ENCODE measurements around the gene CMC2.

Gene CMC2

GRCh38 chr16:80938879-80939260, 67.8 kb downstream of the CMC2 start:
- Histone ChIP-seq H3K36me3 (replicated peaks in 1 of 2; ENCODE audit: control insufficient read depth in 2 of 2, insufficient read depth in 2 of 2, low read length in 2 of 2) (no peaks in the 10 kb centered on the region), H3K9ac (ENCODE audit: low read depth, low read length, poor library complexity) (no peak overlapping the region), H3K79me1 (ENCODE audit: low read depth, low read length) (no peaks in the 10 kb centered on the region), H3K4ac (ENCODE audit: low read length) (no peak overlapping the region), H2BK120ac (ENCODE audit: low read depth, low read length) (no peak overlapping the region), H2BK15ac (ENCODE audit: low read length) (no peak overlapping the region), H2BK12ac (ENCODE audit: low read length) (no peak overlapping the region), H3K27ac (replicated peaks; ENCODE audit: low read length) (peak overlapping the region; percentile 59), H2AK5ac (ENCODE audit: low read depth, low read length) (no peak overlapping the region), H3K9me3 (replicated peaks in 1 of 2; ENCODE audit: control insufficient read depth in 2 of 2, insufficient read depth in 1 of 2, low read depth in 1 of 2, low read length in 2 of 2) (no peaks in the 10 kb centered on the region), H3K18ac (ENCODE audit: low read length) (no peak overlapping the region), H3K23ac (ENCODE audit: low read depth, low read length, poor library complexity) (no peak overlapping the region), H4K8ac (ENCODE audit: low read depth, low read length) (no peak overlapping the region), H4K91ac (ENCODE audit: low read depth, low read length, poor library complexity) (no peak overlapping the region), H2AFZ (ENCODE audit: low read length) (no peak overlapping the region), H3K4me1 (ENCODE audit: control insufficient read depth in 2 of 2, insufficient read depth in 1 of 2, low read depth in 1 of 2, low read length in 2 of 2) (peaks cover 4 to 11% of the 10 kb centered on the region in 2 donors), H3K14ac (ENCODE audit: low read length) (no peak overlapping the region), H3K4me3 (ENCODE audit: low read length in 2 of 2) (no peak overlapping the region), H3K27me3 (ENCODE audit: control insufficient read depth in 3 of 3, insufficient read depth in 3 of 3, low read depth in 1 of 3, low read length in 3 of 3) (peaks cover 0 to 5% (median 0%) of the 10 kb centered on the region in 3 experiments), H3K4me2 (ENCODE audit: insufficient read depth, low read length, poor library complexity, severe bottlenecking) (no peak overlapping the region), H2BK5ac (ENCODE audit: low read length) (no peak overlapping the region)
- no peak for DNase-seq (ENCODE audit: low spot score)
- WGBS, 2 donors (ENCODE audit: extremely low coverage in 2 of 2, insufficient read length in 2 of 2, insufficient replicate concordance in 1 of 2), result no CpG with 5 or more reads among the region's 4 CpGs

- H4K91ac ChIP-seq (ENCODE audit: low read depth, low read length, poor library complexity), result no peak overlapping the region
- H2BK15ac ChIP-seq (ENCODE audit: low read length), result no peak overlapping the region
- H3K4me1 ChIP-seq (ENCODE audit: control insufficient read depth in 2 of 2, insufficient read depth in 1 of 2, low read depth in 1 of 2, low read length in 2 of 2), result peaks cover 4 to 11% of the 10 kb centered on the region in 2 donors
- no peak overlapping the region for H2BK12ac ChIP-seq (ENCODE audit: low read length)
- H3K23ac ChIP-seq (ENCODE audit: low read depth, low read length, poor library complexity), result no peak overlapping the region
- H3K4me3 ChIP-seq (ENCODE audit: low read length in 2 of 2), result no peak overlapping the region
- peak overlapping the region; percentile 59 for H3K27ac ChIP-seq (replicated peaks; ENCODE audit: low read length)
- no peak overlapping the region for H3K14ac ChIP-seq (ENCODE audit: low read length)
- DNase-seq (ENCODE audit: low spot score), result peak; percentile 75
- H3K18ac ChIP-seq (ENCODE audit: low read length), result no peak overlapping the region
- H3K79me1 ChIP-seq (ENCODE audit: low read depth, low read length), result no peaks in the 10 kb centered on the region
- H4K8ac ChIP-seq (ENCODE audit: low read depth, low read length), result no peak overlapping the region
- no peak overlapping the region for H3K9ac ChIP-seq (ENCODE audit: low read depth, low read length, poor library complexity)
- no peaks in the 10 kb centered on the region for H3K9me3 ChIP-seq (replicated peaks in 1 of 2; ENCODE audit: control insufficient read depth in 2 of 2, insufficient read depth in 1 of 2, low read depth in 1 of 2, low read length in 2 of 2)
- peak overlapping the region; percentile 31 for H2AFZ ChIP-seq (ENCODE audit: low read length)
- H3K4ac ChIP-seq (ENCODE audit: low read length), result no peak overlapping the region
- no peaks in the 10 kb centered on the region for H3K36me3 ChIP-seq (replicated peaks in 1 of 2; ENCODE audit: control insufficient read depth in 2 of 2, insufficient read depth in 2 of 2, low read length in 2 of 2)
- H3K27me3 ChIP-seq (ENCODE audit: control insufficient read depth in 3 of 3, insufficient read depth in 3 of 3, low read depth in 1 of 3, low read length in 3 of 3), result peaks cover 0 to 11% (median 0%) of the 10 kb centered on the region in 3 experiments
- WGBS, 2 donors (ENCODE audit: extremely low coverage in 2 of 2, insufficient read length in 2 of 2, insufficient replicate concordance in 1 of 2), result no CpG with 5 or more reads among the region's 15 CpGs
- H2BK120ac ChIP-seq (ENCODE audit: low read depth, low read length), result no peak overlapping the region
- no peak overlapping the region for H3K4me2 ChIP-seq (ENCODE audit: insufficient read depth, low read length, poor library complexity, severe bottlenecking)
- no peak overlapping the region for H2AK5ac ChIP-seq (ENCODE audit: low read depth, low read length)
- H2BK5ac ChIP-seq (ENCODE audit: low read length), result no peak overlapping the region
Measured at GRCh38 chr16:80938004-80938878, 68.4 kb downstream of the CMC2 start.

DNA sequence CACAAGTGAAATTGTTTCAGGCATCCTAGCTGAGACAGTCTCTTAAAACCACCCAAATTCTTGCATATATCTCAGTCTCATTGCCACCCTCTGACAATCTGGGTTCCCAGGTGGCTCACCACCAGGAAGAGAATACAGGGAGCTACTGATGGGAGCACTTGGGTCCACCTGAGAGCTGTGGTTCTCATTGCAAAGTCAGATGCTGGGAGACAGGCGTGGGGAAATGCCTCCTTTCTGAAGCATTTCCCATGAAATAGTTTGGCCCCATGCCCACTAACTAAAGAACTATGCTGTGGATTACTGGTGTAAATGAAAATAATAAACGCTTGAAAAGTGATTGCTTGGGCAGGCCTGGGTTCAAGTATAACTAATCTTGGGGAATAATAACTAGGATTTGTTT, 70.3 kb downstream of the CMC2 start:
- H3K18ac ChIP-seq (ENCODE audit: low read length), result no peak overlapping the region
- DNase-seq (ENCODE audit: low spot score), result no peak
- H2BK12ac ChIP-seq (ENCODE audit: low read length), result no peak overlapping the region
- no peak overlapping the region for H3K23ac ChIP-seq (ENCODE audit: low read depth, low read length, poor library complexity)
- H2AK5ac ChIP-seq (ENCODE audit: low read depth, low read length), result no peak overlapping the region
- no peak overlapping the region for H3K9ac ChIP-seq (ENCODE audit: low read depth, low read length, poor library complexity)
- H3K4me1 ChIP-seq (ENCODE audit: control insufficient read depth in 2 of 2, insufficient read depth in 1 of 2, low read depth in 1 of 2, low read length in 2 of 2), result peaks cover 6 to 12% of the 10 kb centered on the region in 2 donors
- H2BK15ac ChIP-seq (ENCODE audit: low read length), result no peak overlapping the region
- H2BK5ac ChIP-seq (ENCODE audit: low read length), result no peak overlapping the region
- H3K27ac ChIP-seq (replicated peaks; ENCODE audit: low read length), result no peak overlapping the region
- no CpG with 5 or more reads among the region's 2 CpGs for WGBS, 2 donors (ENCODE audit: extremely low coverage in 2 of 2, insufficient read length in 2 of 2, insufficient replicate concordance in 1 of 2)
- H3K4me2 ChIP-seq (ENCODE audit: insufficient read depth, low read length, poor library complexity, severe bottlenecking), result no peak overlapping the region
- no peak overlapping the region for H4K8ac ChIP-seq (ENCODE audit: low read depth, low read length)
- H3K27me3 ChIP-seq (ENCODE audit: control insufficient read depth in 3 of 3, insufficient read depth in 3 of 3, low read depth in 1 of 3, low read length in 3 of 3), result peaks cover 0 to 28% (median 7%) of the 10 kb centered on the region in 3 experiments
- no peak overlapping the region for H3K4ac ChIP-seq (ENCODE audit: low read length)
- H2BK120ac ChIP-seq (ENCODE audit: low read depth, low read length), result no peak overlapping the region
- no peak overlapping the region for H2AFZ ChIP-seq (ENCODE audit: low read length)
- H3K14ac ChIP-seq (ENCODE audit: low read length), result no peak overlapping the region
- no peaks in the 10 kb centered on the region for H3K9me3 ChIP-seq (replicated peaks in 1 of 2; ENCODE audit: control insufficient read depth in 2 of 2, insufficient read depth in 1 of 2, low read depth in 1 of 2, low read length in 2 of 2)
- H3K4me3 ChIP-seq (ENCODE audit: low read length in 2 of 2), result no peak overlapping the region
- H4K91ac ChIP-seq (ENCODE audit: low read depth, low read length, poor library complexity), result no peak overlapping the region
- H3K36me3 ChIP-seq (replicated peaks in 1 of 2; ENCODE audit: control insufficient read depth in 2 of 2, insufficient read depth in 2 of 2, low read length in 2 of 2), result no peaks in the 10 kb centered on the region
- H3K79me1 ChIP-seq (ENCODE audit: low read depth, low read length), result no peaks in the 10 kb centered on the region

GRCh38 chr16:80935691-80936090, 71.0 kb downstream of the CMC2 start:
- no peak overlapping the region for H3K4me2 ChIP-seq (ENCODE audit: insufficient read depth, low read length, poor library complexity, severe bottlenecking)
- H4K91ac ChIP-seq (ENCODE audit: low read depth, low read length, poor library complexity), result no peak overlapping the region
- no peak overlapping the region for H2BK120ac ChIP-seq (ENCODE audit: low read depth, low read length)
- no peak overlapping the region for H2AFZ ChIP-seq (ENCODE audit: low read length)
- no peak overlapping the region for H3K18ac ChIP-seq (ENCODE audit: low read length)
- no peak overlapping the region for H2BK12ac ChIP-seq (ENCODE audit: low read length)
- H2BK15ac ChIP-seq (ENCODE audit: low read length), result no peak overlapping the region
- no peak overlapping the region for H3K27ac ChIP-seq (replicated peaks; ENCODE audit: low read length)
- no CpG with 5 or more reads among the region's 3 CpGs for WGBS, 2 donors (ENCODE audit: extremely low coverage in 2 of 2, insufficient read length in 2 of 2, insufficient replicate concordance in 1 of 2)
- H4K8ac ChIP-seq (ENCODE audit: low read depth, low read length), result no peak overlapping the region
- H3K4me1 ChIP-seq (ENCODE audit: control insufficient read depth in 2 of 2, insufficient read depth in 1 of 2, low read depth in 1 of 2, low read length in 2 of 2), result peaks cover 6 to 12% of the 10 kb centered on the region in 2 donors
- no peak for DNase-seq (ENCODE audit: low spot score)
- no peak overlapping the region for H2AK5ac ChIP-seq (ENCODE audit: low read depth, low read length)
- H3K36me3 ChIP-seq (replicated peaks in 1 of 2; ENCODE audit: control insufficient read depth in 2 of 2, insufficient read depth in 2 of 2, low read length in 2 of 2), result no peaks in the 10 kb centered on the region
- no peak overlapping the region for H3K4me3 ChIP-seq (ENCODE audit: low read length in 2 of 2)
- no peak overlapping the region for H2BK5ac ChIP-seq (ENCODE audit: low read length)
- no peaks in the 10 kb centered on the region for H3K79me1 ChIP-seq (ENCODE audit: low read depth, low read length)
- H3K9ac ChIP-seq (ENCODE audit: low read depth, low read length, poor library complexity), result no peak overlapping the region
- H3K9me3 ChIP-seq (replicated peaks in 1 of 2; ENCODE audit: control insufficient read depth in 2 of 2, insufficient read depth in 1 of 2, low read depth in 1 of 2, low read length in 2 of 2), result no peaks in the 10 kb centered on the region
- no peak overlapping the region for H3K23ac ChIP-seq (ENCODE audit: low read depth, low read length, poor library complexity)
- no peak overlapping the region for H3K4ac ChIP-seq (ENCODE audit: low read length)
- H3K14ac ChIP-seq (ENCODE audit: low read length), result no peak overlapping the region
- H3K27me3 ChIP-seq (ENCODE audit: control insufficient read depth in 3 of 3, insufficient read depth in 3 of 3, low read depth in 1 of 3, low read length in 3 of 3), result peaks cover 0 to 28% (median 7%) of the 10 kb centered on the region in 3 experiments

Measured in neuronal stem cell (in vitro differentiated cells).